Mesothelial cell of epicardium (in vitro differentiated cells): Measurements from ENCODE around the gene ADCYAP1R1. TPM values are rescaled to one million over a fixed set of nuclear protein-coding genes. Genes with fewer than 3 reads are reported as not detected.
A peak's percentile ranks its signal among the peaks of the same experiment; 100 is the strongest.

ENCODE experiments used
- DNase-seq, 2 experiments: peaks; one replicate each; pipeline ENCODE4 v3.0.0; 2021; ENCODE audit warnings: low spot score in 2 of 2; ENCODE audit not compliant: unreplicated experiment in 2 of 2
- H3K27ac Mint-ChIP-seq: 2 replicates; pipeline ENCODE4 v1.8.0; 2021; ENCODE audit warnings: mixed read lengths
- H3K27me3 Mint-ChIP-seq: 2 replicates; pipeline ENCODE4 v1.8.0; 2021; ENCODE audit warnings: low read depth, mixed read lengths
- H3K36me3 Mint-ChIP-seq: 2 replicates; pipeline ENCODE4 v1.8.0; 2021; ENCODE audit warnings: mixed read lengths
- H3K4me1 Mint-ChIP-seq: 2 replicates; pipeline ENCODE4 v1.8.0; 2021; ENCODE audit warnings: mixed read lengths
- H3K4me3 Mint-ChIP-seq: 2 replicates; pipeline ENCODE4 v1.8.0; 2021; ENCODE audit warnings: mild to moderate bottlenecking, moderate library complexity, mixed read lengths
- H3K9me3 Mint-ChIP-seq: 2 replicates; pipeline ENCODE4 v1.8.0; 2021; ENCODE audit warnings: mixed read lengths
- CTCF ChIP-seq: fragments of 200-600 bp; sonication (generic); IDR thresholded peaks from one replicate; pipeline ENCODE4 v1.5.0; 2021; ENCODE audit warnings: antibody characterized with exemption; ENCODE audit not compliant: unreplicated experiment
- total RNA-seq: library from RNA; stranded (reverse); gene quantifications from 3 replicates; pipeline ENCODE4 v1.2.1, GENCODE V29; 2021

ADCYAP1R1 gene
- 0.18 to 0.38 TPM (median 0.36 TPM) in 3 replicates for total RNA-seq

GRCh38 chr7:31051598-31052486, at the start of gene ADCYAP1R1:
ADCYAP1R1 (plus strand) TSS chr7:31052308; CDS start chr7:31063265, 10,957 bp downstream.
- Mint-ChIP-seq H3K4me1 (peaks cover 6% of the 10 kb centered on the region), H3K9me3 (no peaks in the 10 kb centered on the region), H3K4me3 (peak within 1 kb of the TSS; percentile 66), H3K36me3 (no peaks in the 10 kb centered on the region), H3K27me3 (peaks cover 95% of the 10 kb centered on the region), H3K27ac (no peak within 1 kb of the TSS)
- no peak for TF ChIP-seq CTCF
- peak in 1 of 2 experiments; percentile 45 for DNase-seq

- peaks cover 35% of the 10 kb centered on the region for H3K27me3 Mint-ChIP-seq
- no peaks in the 10 kb centered on the region for H3K36me3 Mint-ChIP-seq
- no peak for TF ChIP-seq CTCF
- peaks cover 2% of the 10 kb centered on the region for H3K4me1 Mint-ChIP-seq
- H3K4me3 Mint-ChIP-seq, result no peak overlapping the region
- no peak overlapping the region for H3K27ac Mint-ChIP-seq
- DNase-seq, result no peak
- peaks cover 6% of the 10 kb centered on the region for H3K9me3 Mint-ChIP-seq
Observed at GRCh38 chr7:31003097-31003496, 49.0 kb upstream of the ADCYAP1R1 start.

GRCh38 chr7:31003721-31004120, 48.4 kb upstream of the ADCYAP1R1 start:
- DNase-seq, result no peak
- Mint-ChIP-seq H3K9me3 (peaks cover 6% of the 10 kb centered on the region), H3K4me3 (no peak overlapping the region)

GRCh38 chr7:31004393-31004792, 47.7 kb upstream of the ADCYAP1R1 start:
- Mint-ChIP-seq H3K4me1 (peaks cover 2% of the 10 kb centered on the region), H3K27me3 (peaks cover 47% of the 10 kb centered on the region), H3K9me3 (peaks cover 6% of the 10 kb centered on the region), H3K36me3 (no peaks in the 10 kb centered on the region), H3K27ac (no peak overlapping the region), H3K4me3 (no peak overlapping the region)
- no peak for TF ChIP-seq CTCF
- DNase-seq, result no peak

More at GRCh38 chr7:31003721-31004120, 48.4 kb upstream of the ADCYAP1R1 start:
- no peaks in the 10 kb centered on the region for H3K36me3 Mint-ChIP-seq
- H3K4me1 Mint-ChIP-seq, result peaks cover 2% of the 10 kb centered on the region
- H3K27me3 Mint-ChIP-seq, result peaks cover 40% of the 10 kb centered on the region
- no peak for TF ChIP-seq CTCF
- H3K27ac Mint-ChIP-seq, result no peak overlapping the region

- H3K27ac Mint-ChIP-seq, result no peak overlapping the region
- TF ChIP-seq CTCF, result no peak
- H3K4me3 Mint-ChIP-seq, result no peak overlapping the region
- H3K4me1 Mint-ChIP-seq, result no peaks in the 10 kb centered on the region
- H3K27me3 Mint-ChIP-seq, result peaks cover 61% of the 10 kb centered on the region
- peaks cover 14% of the 10 kb centered on the region for H3K9me3 Mint-ChIP-seq
- DNase-seq, result no peak
- no peaks in the 10 kb centered on the region for H3K36me3 Mint-ChIP-seq
Observed at GRCh38 chr7:31006857-31007256, 45.3 kb upstream of the ADCYAP1R1 start.
